Measurements from ENCODE around the gene NFATC1.

The NFATC1 gene

DNA sequence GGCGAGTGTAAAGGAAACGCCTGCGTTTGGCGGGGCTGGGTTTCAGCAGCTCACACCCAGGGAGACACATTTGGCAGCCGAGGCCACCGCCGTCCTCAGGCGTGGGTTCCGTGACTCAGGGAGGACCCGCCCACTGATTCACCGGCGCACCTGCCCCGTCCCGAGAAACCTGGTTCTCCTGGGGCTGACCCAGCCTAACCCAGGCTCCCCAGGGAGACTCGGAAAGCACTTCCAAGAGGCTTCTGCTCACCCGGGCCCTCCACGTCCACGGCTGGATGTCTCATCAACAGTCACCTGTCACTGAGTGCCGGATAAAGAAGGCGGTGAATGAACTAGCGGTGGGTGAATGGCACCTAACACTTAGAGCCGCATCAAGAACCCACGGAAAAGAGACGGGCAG, 157.4 kb downstream of the NFATC1 start:
- H3K4me3 ChIP-seq (ENCODE audit: low read depth, low read length), result no peak overlapping the region
- TF ChIP-seq, protein P1, sequence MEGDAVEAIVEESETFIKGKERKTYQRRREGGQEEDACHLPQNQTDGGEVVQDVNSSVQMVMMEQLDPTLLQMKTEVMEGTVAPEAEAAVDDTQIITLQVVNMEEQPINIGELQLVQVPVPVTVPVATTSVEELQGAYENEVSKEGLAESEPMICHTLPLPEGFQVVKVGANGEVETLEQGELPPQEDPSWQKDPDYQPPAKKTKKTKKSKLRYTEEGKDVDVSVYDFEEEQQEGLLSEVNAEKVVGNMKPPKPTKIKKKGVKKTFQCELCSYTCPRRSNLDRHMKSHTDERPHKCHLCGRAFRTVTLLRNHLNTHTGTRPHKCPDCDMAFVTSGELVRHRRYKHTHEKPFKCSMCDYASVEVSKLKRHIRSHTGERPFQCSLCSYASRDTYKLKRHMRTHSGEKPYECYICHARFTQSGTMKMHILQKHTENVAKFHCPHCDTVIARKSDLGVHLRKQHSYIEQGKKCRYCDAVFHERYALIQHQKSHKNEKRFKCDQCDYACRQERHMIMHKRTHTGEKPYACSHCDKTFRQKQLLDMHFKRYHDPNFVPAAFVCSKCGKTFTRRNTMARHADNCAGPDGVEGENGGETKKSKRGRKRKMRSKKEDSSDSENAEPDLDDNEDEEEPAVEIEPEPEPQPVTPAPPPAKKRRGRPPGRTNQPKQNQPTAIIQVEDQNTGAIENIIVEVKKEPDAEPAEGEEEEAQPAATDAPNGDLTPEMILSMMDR (IDR thresholded peaks at IDR 0.05; ENCODE audit: control insufficient read depth, extremely low read depth, insufficient read depth), result no peak
- DNase-seq (ENCODE audit: low read depth), result no peak

DNA sequence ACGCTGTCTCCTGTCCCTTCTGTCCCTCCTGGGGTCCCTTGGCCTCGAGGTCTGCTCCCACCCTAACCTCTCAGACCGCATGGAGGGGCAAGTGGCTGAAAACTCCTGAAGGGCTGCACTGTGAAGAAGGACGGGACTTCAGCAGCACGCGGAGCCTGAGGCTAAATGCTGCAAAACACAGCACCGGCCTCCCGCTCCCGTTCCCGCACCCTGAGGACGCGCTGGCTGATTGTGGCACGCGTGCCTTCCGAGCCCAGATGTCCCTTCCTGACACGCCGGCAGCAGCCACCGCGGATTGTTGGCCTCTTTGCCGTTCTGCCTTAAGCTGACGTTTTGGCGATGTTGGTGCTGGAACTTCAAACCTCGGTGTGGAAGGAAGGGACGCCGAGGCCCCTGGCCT, 158.0 kb downstream of the NFATC1 start:
- no peak overlapping the region for H3K4me3 ChIP-seq (ENCODE audit: low read depth, low read length)
- TF ChIP-seq, protein P1 (IDR thresholded peaks at IDR 0.05; ENCODE audit: control insufficient read depth, extremely low read depth, insufficient read depth), result no peak
- no peak for DNase-seq (ENCODE audit: low read depth)

DNA sequence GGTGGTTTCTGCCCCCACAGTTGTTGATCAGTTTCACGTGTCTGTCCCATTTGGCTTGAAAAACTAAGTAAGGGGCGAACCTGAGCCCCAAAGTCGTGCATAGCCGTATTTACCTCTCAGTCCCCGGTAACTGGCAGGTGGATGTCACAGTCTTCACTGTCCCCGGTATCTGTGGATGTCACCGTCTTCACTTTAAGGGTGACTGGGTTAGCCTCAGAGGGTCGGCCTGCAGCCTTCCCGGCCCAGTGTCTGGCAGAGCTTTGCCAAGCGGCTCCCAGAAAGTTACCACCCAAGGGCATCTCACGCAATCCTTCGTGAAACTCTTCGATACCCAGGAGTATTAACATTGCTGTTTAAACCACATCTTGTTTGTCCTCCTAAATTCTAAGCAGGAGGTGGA, 158.6 kb downstream of the NFATC1 start:
- TF ChIP-seq, protein P1 (IDR thresholded peaks at IDR 0.05; ENCODE audit: control insufficient read depth, extremely low read depth, insufficient read depth), result no peak
- no peak for DNase-seq (ENCODE audit: low read depth)
- no peak overlapping the region for H3K4me3 ChIP-seq (ENCODE audit: low read depth, low read length)

DNA sequence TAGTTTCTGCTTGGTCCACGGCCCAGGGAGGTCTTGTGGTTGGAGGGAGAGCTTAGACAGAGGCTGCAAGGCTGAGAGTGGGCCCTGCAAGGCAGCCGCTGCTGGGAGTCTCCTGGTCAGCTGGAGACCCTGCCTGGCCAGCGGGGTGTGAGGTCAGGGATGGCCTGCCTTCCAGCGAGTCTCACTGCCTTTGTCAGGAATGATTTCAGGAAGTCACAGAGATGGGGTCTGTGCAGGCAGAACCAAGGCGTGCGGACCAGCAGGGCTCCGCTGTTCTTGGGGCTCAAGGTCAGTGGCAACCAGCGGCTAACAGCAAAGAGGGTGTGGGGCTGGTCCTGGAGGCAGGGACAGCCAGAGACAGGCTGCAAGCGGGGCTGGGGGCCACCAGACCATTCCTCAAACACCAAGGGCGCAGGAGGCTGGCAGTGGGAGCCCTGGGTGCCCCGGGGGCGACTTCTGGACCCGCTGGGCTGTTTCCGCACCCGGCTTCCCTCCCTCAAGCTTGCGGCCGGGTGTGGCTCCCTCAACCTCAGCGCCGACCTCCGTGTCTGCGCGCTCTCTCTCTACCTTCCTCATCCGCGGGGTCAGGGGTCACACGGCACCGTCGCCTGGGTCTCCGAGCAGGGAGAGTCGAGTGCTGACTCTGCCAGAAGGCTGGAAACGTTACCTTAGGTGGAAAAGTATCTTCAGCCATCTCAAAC, 159.4 kb downstream of the NFATC1 start:
- TF ChIP-seq, protein P1 (IDR thresholded peaks at IDR 0.05; ENCODE audit: control insufficient read depth, extremely low read depth, insufficient read depth), result no peak
- H3K4me3 ChIP-seq (ENCODE audit: low read depth, low read length), result no peak overlapping the region
- no peak for DNase-seq (ENCODE audit: low read depth)

DNA sequence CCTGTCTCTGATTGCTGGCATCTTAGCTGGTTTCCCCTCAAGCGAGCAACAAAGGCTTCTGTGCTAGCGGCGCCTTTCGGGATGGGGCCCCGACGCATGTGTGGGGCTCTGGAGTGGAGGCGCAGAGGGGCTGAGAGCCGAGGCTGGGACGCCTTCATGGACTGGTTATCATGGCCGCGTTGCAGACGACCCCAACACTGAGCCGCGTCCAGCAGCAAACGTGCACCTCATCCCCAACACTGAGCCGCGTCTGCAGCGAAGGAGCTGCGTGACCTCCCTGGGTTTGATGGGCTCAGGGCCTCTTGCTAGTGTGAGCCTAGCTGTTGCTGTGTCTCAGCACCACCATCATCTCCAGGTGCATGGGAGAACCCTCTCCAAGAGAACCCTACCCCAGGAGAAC, 160.2 kb downstream of the NFATC1 start:
- TF ChIP-seq, protein P1 (IDR thresholded peaks at IDR 0.05; ENCODE audit: control insufficient read depth, extremely low read depth, insufficient read depth), result no peak
- no peak overlapping the region for H3K4me3 ChIP-seq (ENCODE audit: low read depth, low read length)
- no peak for DNase-seq (ENCODE audit: low read depth)

DNA sequence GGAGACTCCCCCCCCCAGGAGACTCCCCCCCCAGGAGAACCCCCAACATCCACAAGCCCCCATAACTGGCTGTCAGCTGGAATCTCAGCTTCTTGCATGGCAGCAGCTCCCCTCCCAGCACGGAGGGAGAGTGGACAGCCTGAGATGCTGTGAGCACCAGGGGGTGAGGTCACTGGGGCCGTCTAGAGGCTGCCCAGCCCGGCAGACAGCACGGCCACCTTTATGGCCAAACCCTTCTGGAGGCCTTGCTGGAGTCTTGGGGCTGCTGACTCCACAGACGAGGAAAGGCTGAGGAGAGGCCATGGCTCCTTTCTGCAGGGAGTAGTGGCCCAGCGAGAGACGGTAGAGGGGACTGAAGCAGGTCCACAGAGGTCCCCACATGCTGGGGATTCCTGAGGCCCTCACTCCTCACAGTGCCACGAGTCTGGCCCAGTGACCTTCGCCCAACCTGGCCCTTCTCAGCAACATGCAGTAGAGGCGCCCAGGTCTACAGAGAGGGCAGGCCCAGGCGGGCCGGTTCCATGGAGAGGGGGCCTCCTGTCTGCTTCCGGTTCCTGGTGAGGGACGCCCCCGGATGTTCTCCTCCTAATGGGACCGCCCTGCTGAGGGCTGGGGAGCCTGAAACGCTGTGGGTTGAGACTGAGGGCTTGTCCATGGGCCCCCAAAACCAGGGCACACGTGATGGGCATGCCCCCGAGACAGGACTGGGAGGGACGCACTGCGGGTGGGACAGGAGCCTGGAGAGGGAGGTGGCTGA, 161.3 kb downstream of the NFATC1 start:
- H3K4me3 ChIP-seq (ENCODE audit: low read depth, low read length), result no peak overlapping the region
- DNase-seq (ENCODE audit: low read depth), result no peak
- TF ChIP-seq, protein P1 (IDR thresholded peaks at IDR 0.05; ENCODE audit: control insufficient read depth, extremely low read depth, insufficient read depth), result no peak
